ENCODE measurements around the gene SDHB. TPM values are rescaled to one million over a fixed set of nuclear protein-coding genes. Genes with fewer than 3 reads are reported as not detected.

Gene SDHB
- total RNA-seq, 1 experiment from 2014 or later, result 238 TPM

DNA sequence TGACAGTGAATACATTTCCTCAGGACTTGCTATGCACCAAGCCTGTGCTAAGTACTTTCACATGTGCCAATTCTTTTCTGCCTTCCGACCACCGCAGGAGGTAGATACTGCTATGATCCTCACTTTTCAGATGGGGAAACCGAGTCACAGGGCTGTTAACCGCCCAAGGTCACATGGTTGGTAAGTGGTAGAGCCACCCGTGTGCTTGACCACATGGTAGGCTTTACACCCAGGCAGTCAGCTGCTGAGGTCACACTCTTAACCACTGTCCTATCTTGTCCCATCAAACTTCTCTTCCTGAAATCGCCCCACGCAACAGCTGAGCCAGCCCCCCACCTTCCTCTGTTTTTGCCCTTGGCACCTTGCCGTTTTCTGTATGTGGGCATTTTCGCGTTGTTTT is 31.0 kb upstream of the SDHB start:
- no peak overlapping the region for H3K4me3 ChIP-seq (ENCODE audit: insufficient read depth, low read depth, low read length)

DNA sequence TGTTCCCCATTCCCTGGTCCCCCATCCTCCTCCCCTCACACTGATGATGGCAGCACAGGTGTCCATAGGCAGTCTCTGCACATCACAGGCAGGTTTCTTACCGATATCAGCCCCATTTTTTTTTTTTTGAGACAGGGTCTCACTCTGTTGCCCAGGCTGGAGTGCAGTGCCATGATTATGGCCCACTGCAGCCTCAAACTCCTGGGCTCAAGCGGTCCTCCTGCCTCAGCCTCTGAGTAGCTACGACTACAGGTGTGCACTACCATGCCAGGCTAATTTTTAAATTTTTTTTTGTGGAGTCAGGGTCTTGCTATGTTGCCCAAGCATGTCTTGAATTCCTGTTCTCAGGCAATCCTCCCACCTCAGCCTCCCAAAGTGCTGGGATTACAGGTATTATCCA is 28.9 kb upstream of the SDHB start:
- no peak for DNase-seq
- no peak overlapping the region for H3K4me3 ChIP-seq (ENCODE audit: insufficient read depth, low read depth, low read length)
- no peaks in the 10 kb centered on the region for H3K27me3 ChIP-seq (ENCODE audit: control insufficient read depth, insufficient read depth, low read length)
- no peaks in the 10 kb centered on the region for H3K36me3 ChIP-seq (replicated peaks; ENCODE audit: control insufficient read depth, insufficient read depth, low read length)

More for the DNA sequence above, 31.0 kb upstream of the SDHB start:
- DNase-seq, result no peak
- no peaks in the 10 kb centered on the region for H3K27me3 ChIP-seq (ENCODE audit: control insufficient read depth, insufficient read depth, low read length)
- no peaks in the 10 kb centered on the region for H3K36me3 ChIP-seq (replicated peaks; ENCODE audit: control insufficient read depth, insufficient read depth, low read length)

DNA sequence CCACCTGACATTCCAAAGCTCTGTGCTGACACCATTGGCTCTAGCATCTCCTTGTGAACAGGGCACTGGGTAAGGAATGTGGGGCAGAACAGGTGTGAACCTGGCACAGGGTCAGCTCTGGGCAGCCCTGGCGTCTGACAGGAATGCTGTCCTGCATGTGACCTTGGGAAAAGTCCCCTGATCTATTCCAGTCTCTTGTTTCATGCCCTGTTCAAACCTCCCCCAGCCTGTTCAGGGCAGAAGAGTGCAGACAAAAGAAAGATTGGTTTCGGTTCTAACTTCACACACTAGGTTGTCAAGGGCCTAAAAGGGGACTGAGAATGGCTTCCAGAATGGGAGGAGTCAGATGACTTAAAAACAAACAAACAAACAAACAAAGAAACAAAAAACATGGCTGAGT is 27.6 kb upstream of the SDHB start:
- Histone ChIP-seq H3K4me3 (ENCODE audit: insufficient read depth, low read depth, low read length) (no peak overlapping the region), H3K36me3 (replicated peaks; ENCODE audit: control insufficient read depth, insufficient read depth, low read length) (no peaks in the 10 kb centered on the region), H3K27me3 (ENCODE audit: control insufficient read depth, insufficient read depth, low read length) (no peaks in the 10 kb centered on the region)
- no peak for DNase-seq

DNA sequence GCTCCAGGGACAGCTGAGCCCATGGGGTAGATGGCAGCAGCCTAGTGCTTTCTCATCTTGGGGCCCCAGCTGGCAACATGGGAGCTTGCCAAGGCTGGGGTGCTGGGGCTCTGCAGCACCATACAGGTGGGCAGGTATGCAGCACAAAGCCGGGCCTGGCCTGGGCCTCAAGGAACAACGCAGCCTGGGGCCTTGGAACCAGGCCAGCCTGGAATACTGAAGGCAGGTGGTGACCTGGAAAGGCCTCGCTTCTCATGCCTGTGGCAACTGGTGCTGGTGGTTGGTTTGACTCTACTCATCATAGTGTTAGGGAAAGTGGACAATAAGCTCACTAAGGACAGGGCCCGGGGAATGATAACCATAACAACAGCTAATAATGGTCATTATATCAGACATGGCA is 27.0 kb upstream of the SDHB start:
- Histone ChIP-seq H3K36me3 (replicated peaks; ENCODE audit: control insufficient read depth, insufficient read depth, low read length) (no peaks in the 10 kb centered on the region), H3K27me3 (ENCODE audit: control insufficient read depth, insufficient read depth, low read length) (no peaks in the 10 kb centered on the region), H3K4me3 (ENCODE audit: insufficient read depth, low read depth, low read length) (no peak overlapping the region)
- DNase-seq, result no peak

DNA sequence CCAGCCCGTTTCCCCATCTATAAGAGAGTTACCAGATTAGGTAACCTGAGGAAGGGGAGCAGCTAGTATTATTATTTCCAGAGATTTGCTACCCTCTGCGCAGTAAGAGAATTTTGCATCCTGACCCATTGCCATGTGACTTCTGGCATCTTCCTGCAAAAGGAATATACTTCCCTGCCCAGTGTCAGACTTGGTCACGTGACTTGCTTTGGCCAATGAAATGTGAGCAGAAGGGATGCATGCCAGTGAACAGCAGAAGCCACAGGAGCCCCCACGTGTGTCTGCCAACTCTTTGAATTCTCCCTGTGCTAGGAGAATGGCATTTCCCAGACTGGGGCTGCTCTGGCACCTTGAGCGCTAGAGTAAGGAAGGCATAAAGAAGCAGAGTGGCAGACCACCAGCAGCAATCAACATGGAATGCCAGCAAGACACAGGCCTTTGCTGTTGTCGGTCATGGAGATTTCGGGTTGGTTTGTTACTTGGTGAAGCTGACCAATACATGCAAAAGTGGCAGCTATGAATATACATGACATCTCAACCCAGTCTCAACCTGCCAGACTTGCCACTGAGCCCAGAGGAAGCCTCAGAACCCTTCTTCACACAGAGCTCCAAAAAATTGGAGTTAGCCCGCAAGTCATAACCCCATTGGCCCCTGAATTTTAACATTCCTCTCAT is 26.4 kb upstream of the SDHB start:
- DNase-seq, result no peak
- Histone ChIP-seq H3K36me3 (replicated peaks; ENCODE audit: control insufficient read depth, insufficient read depth, low read length) (no peaks in the 10 kb centered on the region), H3K4me3 (ENCODE audit: insufficient read depth, low read depth, low read length) (no peak overlapping the region), H3K27me3 (ENCODE audit: control insufficient read depth, insufficient read depth, low read length) (no peaks in the 10 kb centered on the region)

DNA sequence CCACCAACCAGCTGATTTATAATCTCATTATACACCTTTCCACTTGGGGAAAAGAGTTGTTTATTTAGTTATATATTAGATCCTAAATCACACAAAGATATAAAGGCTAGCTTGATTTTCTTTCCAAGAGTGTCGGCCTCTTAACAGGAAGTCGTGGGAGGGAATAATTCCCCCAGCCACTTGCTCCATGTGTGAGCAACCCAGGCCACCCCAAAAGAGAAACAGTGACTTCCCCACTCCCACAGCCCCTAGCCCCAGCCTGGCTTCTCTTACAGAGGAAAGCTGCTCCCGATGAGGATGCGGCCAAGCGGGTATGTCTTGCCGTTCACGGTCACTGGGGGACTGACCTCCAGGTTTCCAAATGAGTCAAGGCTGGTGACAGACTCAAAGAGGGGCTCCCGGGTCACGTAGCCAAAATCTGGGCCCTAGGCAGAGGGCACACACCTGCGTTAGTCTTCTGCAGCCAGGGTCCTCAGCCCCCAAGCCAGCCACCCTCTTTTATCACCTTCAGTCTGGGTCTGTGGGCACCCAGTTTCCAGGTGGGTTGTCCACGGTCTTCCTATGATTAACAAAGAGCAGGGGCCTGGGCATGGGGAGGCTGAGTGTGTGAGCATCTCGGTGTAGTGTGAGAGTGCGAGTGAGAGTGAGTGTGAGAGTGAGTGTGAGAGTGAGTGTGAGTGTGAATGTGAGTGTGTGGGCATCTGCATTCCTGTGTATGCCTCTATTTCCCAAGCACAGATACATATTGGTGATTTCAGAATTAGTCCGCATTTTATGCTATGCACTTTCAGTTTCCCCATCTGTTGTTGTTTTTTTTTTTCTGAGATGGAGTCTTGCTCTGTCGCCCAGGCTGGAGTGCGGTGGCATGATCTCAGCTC is 25.4 kb upstream of the SDHB start:
- no peak for DNase-seq
- H3K27me3 ChIP-seq (ENCODE audit: control insufficient read depth, insufficient read depth, low read length), result no peaks in the 10 kb centered on the region
- no peaks in the 10 kb centered on the region for H3K36me3 ChIP-seq (replicated peaks; ENCODE audit: control insufficient read depth, insufficient read depth, low read length)
- no peak overlapping the region for H3K4me3 ChIP-seq (ENCODE audit: insufficient read depth, low read depth, low read length)

DNA sequence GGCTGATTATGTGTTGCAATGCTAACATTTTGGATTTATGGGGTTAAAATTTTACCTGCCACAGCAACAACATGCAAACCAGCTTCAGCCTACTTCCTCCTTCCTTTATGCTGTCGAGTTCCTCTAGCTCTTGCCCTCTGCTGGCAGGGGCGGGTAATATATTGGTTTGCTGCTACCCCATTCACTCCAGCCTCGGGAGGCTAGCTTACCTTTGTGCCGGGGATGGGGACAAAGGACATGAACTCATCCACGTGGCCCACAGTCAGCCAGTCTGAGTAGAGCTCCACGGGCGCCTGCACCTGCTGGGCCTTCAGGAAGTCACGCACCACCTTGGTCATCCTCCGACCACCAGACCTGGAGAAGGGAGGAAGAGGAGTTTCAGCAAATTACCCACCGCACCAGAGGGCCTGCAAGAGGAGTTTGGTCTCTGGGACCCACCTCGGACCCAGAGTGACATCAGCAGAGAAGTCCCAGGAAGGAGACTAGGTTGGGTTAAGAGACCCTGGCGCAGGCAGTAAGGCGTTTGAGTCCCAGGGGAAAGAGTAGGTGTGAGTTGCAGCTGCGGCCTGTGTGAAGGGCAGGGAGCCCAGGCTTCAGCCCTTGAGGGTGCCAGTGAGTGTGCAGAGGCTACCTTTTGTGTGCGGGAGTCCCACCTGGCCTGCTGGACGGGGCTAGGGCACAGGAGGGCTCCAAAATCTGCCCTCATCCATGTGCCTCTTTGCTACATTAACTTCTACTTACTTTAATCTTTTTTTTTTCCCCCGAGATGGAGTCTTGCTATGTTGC is 21.8 kb upstream of the SDHB start:
- Histone ChIP-seq H3K27me3 (ENCODE audit: control insufficient read depth, insufficient read depth, low read length) (no peaks in the 10 kb centered on the region), H3K36me3 (replicated peaks; ENCODE audit: control insufficient read depth, insufficient read depth, low read length) (no peaks in the 10 kb centered on the region), H3K4me3 (ENCODE audit: insufficient read depth, low read depth, low read length) (no peak overlapping the region)
- peak; percentile 92 for DNase-seq

DNA sequence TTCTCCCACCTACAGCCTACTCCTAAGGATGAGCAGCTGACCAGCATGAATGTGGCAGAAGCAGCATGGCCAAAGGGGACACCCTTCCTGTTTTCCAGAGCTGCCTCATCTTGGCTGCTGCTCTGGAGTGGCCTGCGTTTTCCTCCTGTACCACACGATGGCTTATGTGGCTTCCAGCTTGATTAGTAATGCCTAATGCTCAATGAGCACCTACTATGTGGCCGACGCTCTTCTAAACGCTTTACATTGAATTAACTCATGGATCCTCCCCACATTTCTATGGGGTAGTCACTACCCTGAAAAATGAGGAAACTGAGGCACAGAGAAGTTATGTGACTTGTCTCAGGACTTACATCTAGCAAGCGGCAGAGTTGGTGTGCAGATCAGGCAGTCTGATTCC is 18.0 kb upstream of the SDHB start:
- Histone ChIP-seq H3K36me3 (replicated peaks; ENCODE audit: control insufficient read depth, insufficient read depth, low read length) (no peaks in the 10 kb centered on the region), H3K4me3 (ENCODE audit: insufficient read depth, low read depth, low read length) (no peak overlapping the region), H3K27me3 (ENCODE audit: control insufficient read depth, insufficient read depth, low read length) (no peaks in the 10 kb centered on the region)
- peak; percentile 14 for DNase-seq

DNA sequence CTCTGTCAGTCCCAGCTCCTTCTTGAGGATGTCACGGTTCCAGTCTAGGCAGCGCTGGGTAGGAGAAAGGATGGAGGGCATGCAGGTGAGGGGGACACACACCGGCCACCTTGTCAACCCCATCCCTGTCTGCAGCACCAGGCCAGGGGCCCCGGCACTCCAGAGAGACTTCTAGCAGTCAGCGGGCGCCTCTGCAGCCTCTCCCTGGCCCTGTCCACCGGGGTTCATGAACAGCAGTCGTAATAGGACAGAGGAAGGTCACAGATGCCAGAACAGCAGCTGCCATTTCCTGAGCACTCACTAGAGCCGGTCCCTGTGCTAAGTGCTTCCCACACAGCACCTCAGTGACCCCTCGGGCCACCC is 16.3 kb upstream of the SDHB start:
- Histone ChIP-seq H3K4me3 (ENCODE audit: insufficient read depth, low read depth, low read length) (no peak overlapping the region), H3K36me3 (replicated peaks; ENCODE audit: control insufficient read depth, insufficient read depth, low read length) (no peaks in the 10 kb centered on the region), H3K27me3 (ENCODE audit: control insufficient read depth, insufficient read depth, low read length) (no peaks in the 10 kb centered on the region)
- peak; percentile 17 for DNase-seq

DNA sequence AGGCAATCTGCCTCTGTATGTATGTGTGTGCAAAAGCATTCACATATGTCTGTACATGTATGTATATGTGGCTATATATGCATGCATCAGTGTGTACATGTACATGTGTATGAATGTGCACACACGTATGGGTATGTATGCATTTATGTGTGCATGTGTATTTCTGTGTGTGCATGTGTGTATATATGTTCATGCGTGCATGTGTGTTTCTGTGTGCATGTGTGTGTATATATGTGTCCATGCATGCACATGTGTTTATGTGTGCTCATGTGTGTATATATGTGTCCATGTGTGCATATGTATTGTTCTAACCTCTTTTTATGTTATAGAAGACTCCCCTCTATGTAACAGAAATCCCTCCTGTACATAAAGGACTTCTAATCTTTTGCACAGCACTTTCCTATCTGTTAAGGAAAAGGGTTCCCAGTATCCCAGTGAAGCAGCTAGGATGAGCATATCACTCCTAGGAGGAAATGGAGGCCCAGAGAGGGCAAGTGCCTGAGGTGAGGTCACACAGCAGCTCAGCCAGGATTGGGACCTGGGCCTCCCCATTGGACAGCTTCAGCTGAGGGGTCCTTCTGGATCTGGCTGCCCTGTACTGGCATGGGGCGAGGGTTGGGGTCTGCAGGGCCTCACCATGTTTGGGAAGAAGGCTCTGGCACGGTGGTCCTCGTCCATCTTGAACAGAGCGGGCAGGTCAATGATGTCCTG is 15.8 kb upstream of the SDHB start:
- Histone ChIP-seq H3K27me3 (ENCODE audit: control insufficient read depth, insufficient read depth, low read length) (no peaks in the 10 kb centered on the region), H3K4me3 (ENCODE audit: insufficient read depth, low read depth, low read length) (no peak overlapping the region), H3K36me3 (replicated peaks; ENCODE audit: control insufficient read depth, insufficient read depth, low read length) (no peaks in the 10 kb centered on the region)
- DNase-seq, result no peak

DNA sequence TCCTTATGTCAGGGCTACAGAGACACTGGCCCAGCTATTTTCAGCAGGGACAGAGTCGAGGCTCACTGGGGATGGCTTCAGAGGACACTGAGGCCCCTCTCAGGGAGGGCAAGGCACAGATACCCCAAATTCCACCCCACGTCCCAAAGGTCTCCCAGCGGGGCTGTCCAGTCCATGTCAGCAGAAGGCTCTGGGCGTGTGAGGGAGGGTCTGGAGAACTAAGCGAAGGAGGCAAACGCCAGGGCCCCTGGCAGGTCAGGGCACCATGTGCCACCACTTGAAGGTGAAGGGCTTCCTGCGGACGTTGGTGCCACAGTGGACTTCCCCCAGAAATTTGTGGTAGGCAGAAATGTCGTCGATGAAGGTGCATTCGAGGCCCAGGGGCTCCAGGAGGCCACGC is 15.0 kb upstream of the SDHB start:
- Histone ChIP-seq H3K27me3 (ENCODE audit: control insufficient read depth, insufficient read depth, low read length) (no peaks in the 10 kb centered on the region), H3K4me3 (ENCODE audit: insufficient read depth, low read depth, low read length) (no peak overlapping the region), H3K36me3 (replicated peaks; ENCODE audit: control insufficient read depth, insufficient read depth, low read length) (no peaks in the 10 kb centered on the region)
- no peak for DNase-seq

DNA sequence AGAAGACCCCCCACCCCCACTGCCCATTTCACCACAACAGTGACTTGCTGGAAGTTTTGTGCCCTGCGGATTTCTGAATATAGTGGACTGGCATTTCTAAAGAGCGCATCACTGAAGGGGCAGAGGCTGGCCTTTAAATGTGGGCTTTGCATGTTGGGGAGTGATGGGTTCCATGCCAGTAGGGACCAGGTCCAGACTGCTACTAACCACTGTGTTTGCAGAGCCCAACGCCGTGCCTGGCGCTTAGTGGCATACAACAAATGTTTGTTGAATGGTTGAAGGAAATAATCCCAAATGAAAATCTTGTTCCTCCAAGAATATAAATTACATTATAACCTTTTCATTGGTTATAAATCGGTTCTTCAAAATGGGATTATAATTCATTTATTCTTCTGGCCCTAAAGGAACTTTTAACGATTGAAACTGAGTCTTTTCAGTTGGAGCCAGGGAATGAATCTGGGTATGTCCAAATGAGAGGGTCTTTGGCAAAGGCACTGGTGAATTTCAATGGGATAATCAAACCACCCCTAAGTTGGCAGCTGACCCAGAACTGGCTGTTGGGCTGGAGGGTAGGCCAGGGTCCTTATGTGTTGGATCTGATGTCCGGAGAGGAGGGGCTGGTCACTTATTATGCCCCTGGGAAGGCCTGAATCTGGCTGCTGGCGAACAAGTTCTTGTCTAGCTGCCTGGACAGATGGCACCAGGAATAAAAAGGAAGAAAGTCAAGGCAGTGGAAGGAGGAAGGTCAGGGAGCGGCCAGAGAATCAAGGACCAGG is 13.8 kb upstream of the SDHB start:
- no peaks in the 10 kb centered on the region for H3K27me3 ChIP-seq (ENCODE audit: control insufficient read depth, insufficient read depth, low read length)
- H3K36me3 ChIP-seq (replicated peaks; ENCODE audit: control insufficient read depth, insufficient read depth, low read length), result no peaks in the 10 kb centered on the region

DNA sequence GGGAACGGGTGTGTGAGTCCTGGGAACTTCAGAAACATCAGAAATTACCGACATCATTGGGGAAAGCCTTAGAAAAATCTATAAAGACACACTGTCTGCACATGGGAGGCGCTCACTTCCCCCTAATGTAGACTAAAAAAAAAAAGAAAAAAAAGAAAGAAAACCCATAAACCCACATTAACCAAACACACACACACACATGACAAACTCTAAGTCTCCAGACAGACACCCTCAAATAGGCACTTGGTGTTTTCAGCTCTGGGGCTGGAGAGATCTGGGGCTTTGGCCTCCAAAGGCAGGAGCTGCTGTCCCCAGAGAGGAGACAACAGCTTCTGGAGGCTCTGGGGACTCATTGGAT is 13.2 kb upstream of the SDHB start:
- Histone ChIP-seq H3K27me3 (ENCODE audit: control insufficient read depth, insufficient read depth, low read length) (no peaks in the 10 kb centered on the region), H3K36me3 (replicated peaks; ENCODE audit: control insufficient read depth, insufficient read depth, low read length) (no peaks in the 10 kb centered on the region), H3K4me3 (ENCODE audit: insufficient read depth, low read depth, low read length) (no peak overlapping the region)
- DNase-seq, result no peak

More for the DNA sequence above, 13.8 kb upstream of the SDHB start:
- DNase-seq, result no peak
- no peak overlapping the region for H3K4me3 ChIP-seq (ENCODE audit: insufficient read depth, low read depth, low read length)
